Epithelial cell of esophagus (primary cell): ENCODE measurements around the gene LRIG2.
"Not testable (repeated sequence)": the region's sequence is repeated elsewhere in the genome, so short reads cannot be mapped to it uniquely, and the experiment has no call there.

Experiments used
- DNase-seq: peaks from one replicate; pipeline ENCODE4 v3.0.0; 2010; ENCODE audit warnings: low read depth
- H3K4me3 ChIP-seq: 2 replicates; pipeline ENCODE4 v1.5.1; 2011; ENCODE audit warnings: mild to moderate bottlenecking, low read length, control low read depth
- CTCF ChIP-seq: IDR thresholded peaks from 2 replicates; pipeline ENCODE4 v1.5.1; 2011; ENCODE audit warnings: low read depth, mild to moderate bottlenecking, low read length, control low read depth, inconsistent platforms; ENCODE audit not compliant: insufficient read depth; ENCODE audit errors: missing control alignments

The LRIG2 gene

GRCh38 chr1:113048064-113048463 lies 24.9 kb upstream of the LRIG2 start:
- H3K4me3 ChIP-seq = no peak overlapping the region
- no peak for DNase-seq
- TF ChIP-seq CTCF = no peak

DNA sequence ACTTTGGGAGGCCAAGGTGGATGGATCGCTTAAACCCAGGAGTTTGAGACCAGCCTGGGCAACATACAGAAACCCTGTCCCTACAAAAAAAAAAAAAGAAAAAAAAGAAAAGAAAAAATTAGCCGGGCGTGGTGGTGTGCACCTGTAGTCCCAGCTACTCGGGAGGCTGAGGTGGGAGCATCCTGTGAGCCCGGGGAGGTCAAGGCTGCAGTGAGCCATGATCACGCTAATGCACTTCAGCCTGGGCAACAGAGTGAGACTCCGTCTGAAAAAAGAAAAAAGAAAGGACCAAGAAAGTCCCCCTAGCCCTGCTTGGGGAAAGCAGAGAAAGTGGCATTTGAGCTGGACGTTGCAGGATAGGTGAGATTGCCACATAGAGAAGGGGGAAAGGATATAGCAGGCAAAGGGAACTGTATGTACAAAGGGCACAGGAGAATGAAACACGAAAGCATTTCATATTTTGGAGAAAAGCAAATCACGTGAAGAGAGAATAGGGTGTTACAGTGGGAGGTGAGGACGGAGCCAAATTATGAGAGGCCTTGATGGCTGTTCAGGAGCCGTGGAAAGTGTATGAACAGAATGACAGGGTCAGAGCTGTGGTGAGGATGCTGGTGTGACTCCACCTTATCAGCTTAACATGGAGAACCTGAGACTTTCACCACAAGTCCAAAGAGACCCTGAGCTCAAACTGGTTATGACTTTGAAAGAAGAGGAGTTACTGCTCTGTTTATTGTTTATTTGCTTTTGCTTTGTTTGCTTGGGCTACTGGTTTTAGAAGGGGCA lies 19.5 kb upstream of the LRIG2 start:
- no peak for DNase-seq
- TF ChIP-seq CTCF = no peak
- no peak overlapping the region for H3K4me3 ChIP-seq

GRCh38 chr1:113055570-113055969 lies 17.4 kb upstream of the LRIG2 start:
- no peak for TF ChIP-seq CTCF
- DNase-seq = no peak
- no peak overlapping the region for H3K4me3 ChIP-seq

DNA sequence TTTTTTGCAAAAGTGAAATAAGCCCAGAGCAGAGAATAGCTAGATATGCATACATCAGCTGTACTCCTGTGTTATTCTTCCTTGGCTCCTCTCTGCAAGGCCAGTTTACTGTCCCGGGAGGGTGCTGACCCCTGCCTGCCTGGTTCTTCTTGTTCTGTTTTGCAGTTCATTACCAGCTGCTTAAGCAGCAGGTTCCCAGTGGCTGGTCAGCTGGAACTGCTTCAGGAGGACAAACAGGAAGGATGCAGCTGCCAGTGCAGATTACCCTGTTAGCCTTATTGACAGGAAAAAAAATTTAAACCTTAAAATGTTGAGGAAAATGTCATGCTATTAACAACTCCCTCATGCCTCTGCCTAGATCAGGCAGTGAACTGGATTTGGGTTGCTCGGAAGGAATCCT lies 16.0 kb upstream of the LRIG2 start:
- no peak overlapping the region for H3K4me3 ChIP-seq
- DNase-seq = no peak
- no peak for TF ChIP-seq CTCF

GRCh38 chr1:113058941-113059706 lies 13.9 kb upstream of the LRIG2 start:
- no peak overlapping the region for H3K4me3 ChIP-seq
- no peak for TF ChIP-seq CTCF
- DNase-seq = no peak

DNA sequence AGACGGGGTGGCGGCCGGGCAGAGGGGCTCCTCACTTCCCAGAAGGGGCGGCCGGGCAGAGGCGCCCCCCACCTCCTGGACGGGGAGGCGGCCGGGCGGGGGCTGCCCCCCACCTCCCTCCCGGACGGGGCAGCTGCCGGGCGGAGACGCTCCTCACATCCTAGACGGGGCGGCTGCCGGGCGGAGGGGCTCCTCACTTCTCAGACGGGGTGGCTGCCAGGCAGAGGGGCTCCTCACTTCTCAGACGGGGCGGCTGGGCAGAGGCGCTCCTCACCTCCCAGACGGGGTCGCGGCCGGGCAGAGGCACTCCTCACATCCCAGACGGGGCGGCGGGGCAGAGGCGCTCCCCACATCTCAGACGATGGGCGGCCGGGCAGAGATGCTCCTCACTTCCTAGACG lies 9.5 kb upstream of the LRIG2 start:
- H3K4me3 ChIP-seq, DNase-seq: not testable (repeated sequence)

DNA sequence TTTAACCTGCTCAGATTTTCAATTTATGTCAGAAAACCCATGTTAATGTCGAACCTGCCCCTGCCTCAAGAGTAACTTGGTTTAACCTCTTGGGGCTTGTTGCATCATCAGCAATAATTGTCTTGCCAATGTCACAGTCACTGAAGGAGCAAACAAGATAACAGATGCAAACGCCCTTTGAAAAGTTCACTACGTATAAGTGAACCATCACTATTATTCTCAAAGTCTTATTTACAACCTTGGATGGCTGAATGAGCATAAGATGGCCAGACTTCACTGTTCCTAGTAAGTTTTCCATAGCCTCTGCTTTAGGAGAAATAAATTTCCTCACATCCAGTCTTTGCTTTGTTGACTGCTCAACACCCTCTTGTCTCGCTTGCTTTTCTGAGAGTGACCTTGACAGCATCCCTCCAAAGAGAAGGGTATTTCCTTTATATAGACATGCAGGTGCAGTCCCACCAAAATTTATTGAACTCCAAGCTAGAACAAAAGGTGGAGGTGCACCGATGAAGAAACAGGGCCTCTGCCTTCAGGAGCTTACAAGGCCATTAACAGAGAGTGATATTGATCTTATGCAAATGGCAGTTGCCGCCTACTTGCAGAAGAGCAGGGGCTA lies 749 bp upstream of the LRIG2 start:
- TF ChIP-seq CTCF = no peak
- H3K4me3 ChIP-seq = peak overlapping the region; percentile 97
- DNase-seq = no peak
